Esophagus squamous epithelium (tissue), 5 donors: ENCODE data around the gene C7orf33. TPM values are rescaled to one million over a fixed set of nuclear protein-coding genes. Genes with fewer than 3 reads are reported as not detected.

Experiments
- DNase-seq: peaks from one replicate; lab custom pipeline; 2025; lab: John Stamatoyannopoulos, UW
- H3K27ac ChIP-seq, 4 donors: fragments of 200-600 bp; sonication (generic); one replicate each; pipeline ENCODE4 v1.5.1; 2016 to 2019; ENCODE audit warnings: mild to moderate bottlenecking in 1 of 4
- H3K27me3 ChIP-seq, 4 donors: fragments of 200-600 bp; sonication (generic); 1 replicate in 3 of 4; 2 replicates in 1 of 4; pipeline versions ENCODE4 v1.5.1 to v1.6.0; 2017 to 2021; ENCODE audit warnings: antibody characterized with exemption in 1 of 4
- H3K36me3 ChIP-seq, 3 donors: fragments of 200-600 bp; sonication (generic); one replicate each; pipeline ENCODE4 v1.5.1; 2016 to 2019
- H3K4me1 ChIP-seq, 3 donors: fragments of 200-600 bp; sonication (generic); one replicate each; pipeline ENCODE4 v1.5.1; 2017 to 2019
- H3K4me3 ChIP-seq, 4 donors: fragments of 200-600 bp; sonication (generic); 1 replicate in 3 of 4; 2 replicates in 1 of 4; pipeline ENCODE4 v1.5.1; 2016 to 2019; ENCODE audit warnings: mild to moderate bottlenecking in 2 of 4, moderate library complexity in 1 of 4
- H3K9me3 ChIP-seq, 3 donors: fragments of 200-600 bp; sonication (generic); one replicate each; pipeline ENCODE4 v1.5.1; 2016 to 2019
- CTCF ChIP-seq, 6 experiments: fragments of 450-650 bp in 4 of 6; fragments of 200-600 bp in 2 of 6; sonication (generic) in 2 of 6; IDR thresholded peaks; one replicate each; pipeline ENCODE4 v1.5.1; 2016 to 2019; ENCODE audit warnings: antibody characterized with exemption in 6 of 6, mild to moderate bottlenecking in 4 of 6, moderate library complexity in 4 of 6
- POLR2A ChIP-seq, 4 donors: fragments of 450-650 bp; IDR thresholded peaks; one replicate each; pipeline ENCODE4 v1.6.1; 2017; ENCODE audit warnings: antibody characterized with exemption in 4 of 4, mild to moderate bottlenecking in 4 of 4, moderate library complexity in 3 of 4
- WGBS, 2 donors: methylation state at CpG; one replicate each; pipeline ENCODE4 v1.1.5; 2018; 5-methylcytosine and 5-hydroxymethylcytosine counted together
- intact Hi-C: fragments of 100-400 bp; cut with DNase I; formaldehyde crosslinking; loops from one replicate; pipeline ENCODE4 v1.15.0; 2022
- total RNA-seq, 4 donors: library from RNA; depleted of rRNA; stranded (reverse); fragments of >200 nt; gene quantifications; one replicate each; pipeline ENCODE4 v1.1.0, GENCODE V29; 2016
- donor health status: DM: yes; HTN: yes; CAD: no.

Gene C7orf33
- total RNA-seq, 4 donors from 2014 or later = not detected

GRCh38 chr7:148637094-148637493, 46.5 kb downstream of the C7orf33 start:
- TF ChIP-seq POLR2A (IDR thresholded peaks at IDR 0.05) (no peak), CTCF (IDR thresholded peaks at IDR 0.05) (no peak)
- DNase-seq = no peak
- 94 to 96% methylated on average over 13 to 19 of the region's 19 CpGs for WGBS, 2 donors

GRCh38 chr7:148645898-148646297, 55.3 kb downstream of the C7orf33 start:
- WGBS, 2 donors = 80 to 90% methylated on average over 2 of the region's 2 CpGs
- TF ChIP-seq POLR2A (IDR thresholded peaks at IDR 0.05) (no peak), CTCF (IDR thresholded peaks at IDR 0.05) (no peak)
- no peaks in the 10 kb centered on the region for H3K4me1 ChIP-seq
- H3K9me3 ChIP-seq = no peaks in the 10 kb centered on the region
- H3K4me3 ChIP-seq = no peak overlapping the region
- no peak overlapping the region for H3K27ac ChIP-seq
- no peak for DNase-seq
- no peaks in the 10 kb centered on the region for H3K36me3 ChIP-seq
- intact Hi-C loops = no loop called here
- H3K27me3 ChIP-seq = peaks cover 0 to 11% (median 0%) of the 10 kb centered on the region in 4 donors

More at GRCh38 chr7:148637094-148637493, 46.5 kb downstream of the C7orf33 start:
- Histone ChIP-seq H3K4me1 (no peaks in the 10 kb centered on the region), H3K27me3 (no peaks in the 10 kb centered on the region), H3K27ac (no peak overlapping the region), H3K4me3 (no peak overlapping the region), H3K9me3 (no peaks in the 10 kb centered on the region), H3K36me3 (no peaks in the 10 kb centered on the region)
- intact Hi-C loops = no loop called here

- Histone ChIP-seq H3K4me3 (no peak overlapping the region), H3K4me1 (no peaks in the 10 kb centered on the region), H3K27ac (no peak overlapping the region), H3K9me3 (no peaks in the 10 kb centered on the region), H3K36me3 (no peaks in the 10 kb centered on the region), H3K27me3 (peaks cover 0 to under 1% (median 0%) of the 10 kb centered on the region in 4 donors)
- TF ChIP-seq POLR2A (IDR thresholded peaks at IDR 0.05) = no peak
- no peak for TF ChIP-seq CTCF (IDR thresholded peaks at IDR 0.05)
- 71 to 77% methylated on average over 4 of the region's 4 CpGs for WGBS, 2 donors
- intact Hi-C loops = no loop called here
- DNase-seq = no peak
These were observed 59.8 kb downstream of the C7orf33 start for GRCh38 chr7:148650232-148650858.

GRCh38 chr7:148652773-148653172, 62.2 kb downstream of the C7orf33 start:
- no peak overlapping the region for H3K4me3 ChIP-seq
- no peak for DNase-seq
- intact Hi-C loops = no loop called here
- no peaks in the 10 kb centered on the region for H3K4me1 ChIP-seq
- H3K27me3 ChIP-seq = no peaks in the 10 kb centered on the region
- TF ChIP-seq POLR2A (IDR thresholded peaks at IDR 0.05) = no peak
- TF ChIP-seq CTCF (IDR thresholded peaks at IDR 0.05) = no peak
- no peaks in the 10 kb centered on the region for H3K9me3 ChIP-seq
- no peaks in the 10 kb centered on the region for H3K36me3 ChIP-seq
- no peak overlapping the region for H3K27ac ChIP-seq

- H3K4me3 ChIP-seq = no peak overlapping the region
- DNase-seq = no peak
- H3K27me3 ChIP-seq = no peaks in the 10 kb centered on the region
- H3K36me3 ChIP-seq = no peaks in the 10 kb centered on the region
- intact Hi-C loops = no loop called here
- no peak for TF ChIP-seq CTCF (IDR thresholded peaks at IDR 0.05)
- no peak for TF ChIP-seq POLR2A (IDR thresholded peaks at IDR 0.05)
- H3K9me3 ChIP-seq = no peaks in the 10 kb centered on the region
- H3K4me1 ChIP-seq = no peaks in the 10 kb centered on the region
- H3K27ac ChIP-seq = no peak overlapping the region
- WGBS, 2 donors = 86 to 89% methylated on average over 4 of the region's 4 CpGs
These were observed 67.4 kb downstream of the C7orf33 start for GRCh38 chr7:148657929-148658328.
